Osteocyte (in vitro differentiated cells): ENCODE data around the gene SNRNP48. TPM values are rescaled to one million over a fixed set of nuclear protein-coding genes. Genes with fewer than 3 reads are reported as not detected.

Experiments
- DNase-seq: peaks from one replicate; pipeline ENCODE4 v3.0.0; 2021; ENCODE audit warnings: mixed read lengths; ENCODE audit not compliant: unreplicated experiment; ENCODE audit errors: extremely low spot score
- H3K27ac Mint-ChIP-seq: one replicate; pipeline ENCODE4 v1.8.0; 2021; ENCODE audit warnings: mild to moderate bottlenecking, mixed read lengths; ENCODE audit not compliant: unreplicated experiment
- H3K27me3 Mint-ChIP-seq: one replicate; pipeline ENCODE4 v1.8.0; 2021; ENCODE audit warnings: mixed read lengths; ENCODE audit not compliant: unreplicated experiment
- H3K36me3 Mint-ChIP-seq: one replicate; pipeline ENCODE4 v1.8.0; 2021; ENCODE audit warnings: mixed read lengths; ENCODE audit not compliant: unreplicated experiment
- H3K4me1 Mint-ChIP-seq: one replicate; pipeline ENCODE4 v1.8.0; 2021; ENCODE audit warnings: mixed read lengths; ENCODE audit not compliant: unreplicated experiment
- H3K4me3 Mint-ChIP-seq: one replicate; pipeline ENCODE4 v1.8.0; 2021; ENCODE audit warnings: mild to moderate bottlenecking, moderate library complexity, mixed read lengths; ENCODE audit not compliant: unreplicated experiment
- H3K9me3 Mint-ChIP-seq: one replicate; pipeline ENCODE4 v1.8.0; 2021; ENCODE audit warnings: mixed read lengths; ENCODE audit not compliant: unreplicated experiment
- total RNA-seq: library from RNA; stranded (reverse); gene quantifications from 2 replicates; pipeline ENCODE4 v1.2.1, GENCODE V29; 2021
- TF ChIP-seq, protein P1 (sequence below): fragments of 200-600 bp; sonication (generic); IDR thresholded peaks from 2 replicates; pipeline ENCODE4 v1.5.0; 2021; ENCODE audit warnings: antibody characterized with exemption, mild to moderate bottlenecking, moderate library complexity

Gene SNRNP48
- total RNA-seq, 1 donor from 2014 or later = 12.1 TPM

GRCh38 chr6:7568021-7568420 lies 22.0 kb upstream of the SNRNP48 start:
- no peaks in the 10 kb centered on the region for H3K9me3 Mint-ChIP-seq
- peak overlapping the region; percentile 72 for H3K27ac Mint-ChIP-seq
- peaks cover 78% of the 10 kb centered on the region for H3K36me3 Mint-ChIP-seq
- H3K4me1 Mint-ChIP-seq = peaks cover 23% of the 10 kb centered on the region
- no peaks in the 10 kb centered on the region for H3K27me3 Mint-ChIP-seq
- no peak overlapping the region for H3K4me3 Mint-ChIP-seq
- TF ChIP-seq, protein P1, sequence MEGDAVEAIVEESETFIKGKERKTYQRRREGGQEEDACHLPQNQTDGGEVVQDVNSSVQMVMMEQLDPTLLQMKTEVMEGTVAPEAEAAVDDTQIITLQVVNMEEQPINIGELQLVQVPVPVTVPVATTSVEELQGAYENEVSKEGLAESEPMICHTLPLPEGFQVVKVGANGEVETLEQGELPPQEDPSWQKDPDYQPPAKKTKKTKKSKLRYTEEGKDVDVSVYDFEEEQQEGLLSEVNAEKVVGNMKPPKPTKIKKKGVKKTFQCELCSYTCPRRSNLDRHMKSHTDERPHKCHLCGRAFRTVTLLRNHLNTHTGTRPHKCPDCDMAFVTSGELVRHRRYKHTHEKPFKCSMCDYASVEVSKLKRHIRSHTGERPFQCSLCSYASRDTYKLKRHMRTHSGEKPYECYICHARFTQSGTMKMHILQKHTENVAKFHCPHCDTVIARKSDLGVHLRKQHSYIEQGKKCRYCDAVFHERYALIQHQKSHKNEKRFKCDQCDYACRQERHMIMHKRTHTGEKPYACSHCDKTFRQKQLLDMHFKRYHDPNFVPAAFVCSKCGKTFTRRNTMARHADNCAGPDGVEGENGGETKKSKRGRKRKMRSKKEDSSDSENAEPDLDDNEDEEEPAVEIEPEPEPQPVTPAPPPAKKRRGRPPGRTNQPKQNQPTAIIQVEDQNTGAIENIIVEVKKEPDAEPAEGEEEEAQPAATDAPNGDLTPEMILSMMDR = no peak
- no peak for DNase-seq

GRCh38 chr6:7569082-7569481 lies 20.9 kb upstream of the SNRNP48 start:
- no peak for DNase-seq
- Mint-ChIP-seq H3K36me3 (peaks cover 73% of the 10 kb centered on the region), H3K4me1 (peaks cover 24% of the 10 kb centered on the region), H3K4me3 (no peak overlapping the region), H3K27me3 (no peaks in the 10 kb centered on the region), H3K27ac (no peak overlapping the region), H3K9me3 (no peaks in the 10 kb centered on the region)
- TF ChIP-seq, protein P1 = no peak

DNA sequence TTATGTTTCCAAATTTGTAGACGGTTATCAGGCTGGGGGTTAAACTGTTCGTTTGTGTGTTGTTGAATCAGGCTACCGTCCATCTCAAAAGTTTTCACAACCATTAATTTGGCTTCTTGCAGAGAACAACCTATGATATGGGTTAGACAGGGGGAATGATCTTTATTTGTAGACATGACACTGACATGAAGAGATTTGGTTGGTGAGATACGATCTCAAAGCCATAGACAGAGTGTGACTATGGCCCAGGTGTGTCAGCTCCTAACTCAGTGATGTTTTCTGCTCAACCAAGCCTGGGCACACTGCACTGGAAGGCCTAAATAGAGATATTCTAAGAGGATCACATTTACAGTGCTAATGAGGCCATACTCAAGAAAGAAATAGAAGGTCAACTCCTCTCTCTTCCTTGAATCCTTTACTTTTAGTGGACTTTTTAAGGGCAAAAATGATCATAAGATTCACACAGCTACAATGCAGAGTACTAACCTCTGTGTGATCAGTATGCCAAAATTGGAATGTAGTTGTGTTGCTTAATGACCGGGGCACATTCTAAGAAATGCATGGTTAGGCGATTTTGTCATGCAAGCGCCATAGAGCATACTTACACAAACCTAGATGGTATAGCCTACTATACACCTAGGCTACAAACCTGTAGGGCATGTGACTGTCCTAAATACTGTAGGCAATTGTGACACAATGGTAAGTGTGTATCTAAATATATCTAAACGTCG lies 17.6 kb upstream of the SNRNP48 start:
- Mint-ChIP-seq H3K36me3 (peaks cover 72% of the 10 kb centered on the region), H3K4me1 (peaks cover 13% of the 10 kb centered on the region), H3K4me3 (no peak overlapping the region), H3K27ac (no peak overlapping the region), H3K27me3 (no peaks in the 10 kb centered on the region), H3K9me3 (no peaks in the 10 kb centered on the region)
- DNase-seq = no peak
- TF ChIP-seq, protein P1 = no peak

- TF ChIP-seq, protein P1 = no peak
- no peaks in the 10 kb centered on the region for H3K27me3 Mint-ChIP-seq
- H3K36me3 Mint-ChIP-seq = peaks cover 66% of the 10 kb centered on the region
- no peak overlapping the region for H3K4me3 Mint-ChIP-seq
- H3K4me1 Mint-ChIP-seq = peaks cover 1% of the 10 kb centered on the region
- H3K9me3 Mint-ChIP-seq = no peaks in the 10 kb centered on the region
- peak overlapping the region; percentile 40 for H3K27ac Mint-ChIP-seq
- no peak for DNase-seq
These were observed 15.5 kb upstream of the SNRNP48 start for GRCh38 chr6:7574500-7574899.

- Mint-ChIP-seq H3K27me3 (no peaks in the 10 kb centered on the region), H3K36me3 (peaks cover 57% of the 10 kb centered on the region), H3K4me1 (peaks cover 1% of the 10 kb centered on the region), H3K4me3 (no peak overlapping the region), H3K9me3 (no peaks in the 10 kb centered on the region), H3K27ac (no peak overlapping the region)
- no peak for DNase-seq
- TF ChIP-seq, protein P1 = no peak
These were observed 11.5 kb upstream of the SNRNP48 start for GRCh38 chr6:7578516-7578915.
